Lung (tissue), 12 donors: Measurements from ENCODE around the gene HECTD4. TPM values are rescaled to one million over a fixed set of nuclear protein-coding genes. Genes with fewer than 3 reads are reported as not detected.

Experiments used
- ATAC-seq: fragments of 200-7000 bp; cut with Tn5 transposase; one replicate; pipeline ENCODE4 v1.9.1; 2020; ENCODE audit warnings: moderate number of reproducible peaks; ENCODE audit not compliant: insufficient read depth, low FRiP score
- DNase-seq, 3 donors: peaks; one replicate each; pipeline ENCODE4 v3.0.0-alpha.2; 2013 to 2017
- H3K27ac ChIP-seq, 2 donors: one replicate each; pipeline ENCODE4 v1.5.1; 2013; ENCODE audit warnings: mild to moderate bottlenecking in 2 of 2, moderate library complexity in 2 of 2, control low read depth in 1 of 2, inconsistent platforms in 1 of 2, low read depth in 1 of 2, low read length in 1 of 2
- H3K27me3 ChIP-seq, 3 donors: one replicate each; pipeline ENCODE4 v1.5.1; 2013; ENCODE audit warnings: low read length in 2 of 3; ENCODE audit not compliant: control insufficient read depth in 3 of 3, insufficient read depth in 3 of 3
- H3K36me3 ChIP-seq, 4 donors: one replicate each; pipeline ENCODE4 v1.5.1; 2013; ENCODE audit warnings: low read length in 4 of 4, mild to moderate bottlenecking in 1 of 4, moderate library complexity in 1 of 4; ENCODE audit not compliant: control insufficient read depth in 4 of 4, insufficient read depth in 4 of 4
- H3K4me1 ChIP-seq, 5 donors: one replicate each; pipeline ENCODE4 v1.5.1; 2013; ENCODE audit warnings: low read length in 5 of 5, mild to moderate bottlenecking in 2 of 5, moderate library complexity in 1 of 5; ENCODE audit not compliant: control insufficient read depth in 5 of 5, insufficient read depth in 5 of 5
- H3K4me3 ChIP-seq: one replicate; pipeline ENCODE4 v1.5.1; 2013; ENCODE audit warnings: mild to moderate bottlenecking, control low read depth, moderate library complexity
- H3K9ac ChIP-seq, 2 donors: one replicate each; pipeline ENCODE4 v1.5.1; 2013; ENCODE audit warnings: low read length in 2 of 2, control low read depth in 1 of 2; ENCODE audit not compliant: insufficient read depth in 1 of 2
- H3K9me3 ChIP-seq, 4 donors: one replicate each; pipeline ENCODE4 v1.5.1; 2013; ENCODE audit warnings: low read length in 3 of 4, mild to moderate bottlenecking in 1 of 4, moderate library complexity in 1 of 4; ENCODE audit not compliant: control insufficient read depth in 4 of 4, insufficient read depth in 3 of 4
- WGBS, 2 donors: extraction: QIAGEN DNeasy Blood & Tissue Kit; methylation state at CpG; one replicate each; pipeline ENCODE4 v1.1.7; 2013; 5-methylcytosine and 5-hydroxymethylcytosine counted together
- polyA plus RNA-seq, 2 donors: library from polyadenylated mRNA; stranded (reverse); fragments of 200-250 nt; gene quantifications; one replicate each; pipeline ENCODE4 v1.2.1, GENCODE V29; 2013
- total RNA-seq, 2 donors: library from RNA; depleted of rRNA in 1 of 2; stranded (reverse); fragments of >200 nt in 1 of 2; gene quantifications; one replicate each; pipeline ENCODE4 v1.2.1, GENCODE V29; 2014 to 2021
- TF ChIP-seq, protein P1 (sequence below): IDR thresholded peaks from 2 replicates; pipeline ENCODE4 v1.5.1; 2012; ENCODE audit warnings: mild to moderate bottlenecking; ENCODE audit errors: control extremely low read depth, extremely low read depth
- donor health status: control.
- donor health status: control.
- donor health status: Bipolar disorder and iron deficiency.
- donor health status: healthy.
- donor health status: DM: yes; HTN: yes; CAD: no.

Gene HECTD4
- total and polyA plus RNA-seq, 4 donors = 4.5 to 96.5 (median 35.7) TPM

DNA sequence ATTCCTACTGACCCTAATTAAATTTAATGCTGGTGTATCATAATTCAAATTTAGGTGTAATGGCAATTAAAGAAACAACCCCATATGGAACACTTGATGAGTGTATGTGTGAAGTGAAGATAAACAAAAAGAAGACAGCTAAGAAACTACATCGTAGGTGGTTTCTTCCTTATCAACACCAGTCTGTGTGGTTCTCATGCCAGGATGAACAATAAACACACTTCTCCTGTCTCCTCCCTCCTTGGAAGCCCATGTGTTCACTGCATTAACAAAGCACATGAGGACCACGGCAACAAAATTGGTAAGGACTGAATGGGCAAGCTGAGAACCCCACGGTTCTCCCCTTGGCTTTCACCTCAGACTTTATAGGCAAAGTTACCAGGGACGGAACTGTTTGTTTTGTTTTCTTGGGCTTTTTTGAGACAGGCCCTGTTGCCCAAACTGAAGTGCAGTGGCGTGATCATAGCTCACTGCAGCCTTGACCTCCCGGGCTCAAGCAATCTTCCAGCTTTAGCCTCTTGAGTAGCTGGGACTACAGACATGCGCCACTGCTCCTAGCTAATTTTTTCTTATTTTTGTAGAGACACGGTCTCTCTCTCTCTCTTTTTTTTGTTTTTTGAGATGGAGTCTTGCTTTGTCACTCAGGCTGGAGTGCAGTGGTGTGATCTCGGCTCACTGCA lies 185.9 kb downstream of the HECTD4 start:
- DNase-seq = no peak
- Histone ChIP-seq H3K4me3 (no peak overlapping the region), H3K27ac (no peak overlapping the region), H3K9ac (no peak overlapping the region), H3K4me1 (peaks cover 0 to 13% (median 0%) of the 10 kb centered on the region in 5 donors), H3K36me3 (peaks cover 0 to 46% (median 34%) of the 10 kb centered on the region in 4 donors), H3K9me3 (no peaks in the 10 kb centered on the region), H3K27me3 (no peaks in the 10 kb centered on the region)
- TF ChIP-seq, protein P1, sequence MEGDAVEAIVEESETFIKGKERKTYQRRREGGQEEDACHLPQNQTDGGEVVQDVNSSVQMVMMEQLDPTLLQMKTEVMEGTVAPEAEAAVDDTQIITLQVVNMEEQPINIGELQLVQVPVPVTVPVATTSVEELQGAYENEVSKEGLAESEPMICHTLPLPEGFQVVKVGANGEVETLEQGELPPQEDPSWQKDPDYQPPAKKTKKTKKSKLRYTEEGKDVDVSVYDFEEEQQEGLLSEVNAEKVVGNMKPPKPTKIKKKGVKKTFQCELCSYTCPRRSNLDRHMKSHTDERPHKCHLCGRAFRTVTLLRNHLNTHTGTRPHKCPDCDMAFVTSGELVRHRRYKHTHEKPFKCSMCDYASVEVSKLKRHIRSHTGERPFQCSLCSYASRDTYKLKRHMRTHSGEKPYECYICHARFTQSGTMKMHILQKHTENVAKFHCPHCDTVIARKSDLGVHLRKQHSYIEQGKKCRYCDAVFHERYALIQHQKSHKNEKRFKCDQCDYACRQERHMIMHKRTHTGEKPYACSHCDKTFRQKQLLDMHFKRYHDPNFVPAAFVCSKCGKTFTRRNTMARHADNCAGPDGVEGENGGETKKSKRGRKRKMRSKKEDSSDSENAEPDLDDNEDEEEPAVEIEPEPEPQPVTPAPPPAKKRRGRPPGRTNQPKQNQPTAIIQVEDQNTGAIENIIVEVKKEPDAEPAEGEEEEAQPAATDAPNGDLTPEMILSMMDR = no peak
- 90 to 92% methylated on average over 9 of the region's 9 CpGs for WGBS, 2 donors
- ATAC-seq = no peak

DNA sequence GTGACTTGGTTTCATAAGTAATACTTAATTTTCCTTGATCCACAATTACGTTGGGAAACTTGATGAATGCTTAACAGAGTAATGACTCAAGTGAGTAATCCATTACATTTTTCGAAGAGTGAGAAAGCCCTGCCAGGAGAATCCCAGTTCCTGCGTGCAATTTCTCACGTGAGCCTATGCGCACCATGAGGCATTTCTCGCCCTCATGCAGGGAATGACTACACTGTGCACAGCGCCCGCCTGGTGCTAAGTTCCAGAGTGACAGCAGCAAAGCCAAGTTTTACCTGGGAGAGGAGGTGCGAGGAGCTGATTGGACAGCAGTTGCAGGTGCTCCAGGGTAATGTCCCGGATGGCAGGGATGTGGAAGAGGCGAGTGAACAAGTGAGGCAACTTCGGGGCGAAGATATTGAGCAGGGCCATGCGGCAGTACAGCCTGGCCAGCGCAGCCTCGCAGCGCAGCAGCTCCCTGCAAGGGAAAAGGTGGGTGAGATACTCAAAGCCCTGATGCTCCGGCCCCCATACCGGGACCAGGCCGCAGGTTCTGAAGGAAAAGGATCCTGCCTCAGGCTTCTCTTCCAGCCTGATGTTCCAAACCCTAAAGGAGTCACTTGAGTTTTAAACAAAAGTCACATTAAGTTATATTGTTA lies 187.5 kb downstream of the HECTD4 start:
- 94 to 97% methylated on average over 20 of the region's 20 CpGs for WGBS, 2 donors
- Histone ChIP-seq H3K9ac (no peak overlapping the region), H3K9me3 (no peaks in the 10 kb centered on the region), H3K36me3 (peaks cover 0 to 39% (median 30%) of the 10 kb centered on the region in 4 donors), H3K27ac (no peak overlapping the region), H3K27me3 (no peaks in the 10 kb centered on the region), H3K4me1 (peaks cover 0 to 23% (median 2%) of the 10 kb centered on the region in 5 donors), H3K4me3 (no peak overlapping the region)
- ATAC-seq (no peak), DNase-seq (no peak)
- TF ChIP-seq, protein P1 = no peak

DNA sequence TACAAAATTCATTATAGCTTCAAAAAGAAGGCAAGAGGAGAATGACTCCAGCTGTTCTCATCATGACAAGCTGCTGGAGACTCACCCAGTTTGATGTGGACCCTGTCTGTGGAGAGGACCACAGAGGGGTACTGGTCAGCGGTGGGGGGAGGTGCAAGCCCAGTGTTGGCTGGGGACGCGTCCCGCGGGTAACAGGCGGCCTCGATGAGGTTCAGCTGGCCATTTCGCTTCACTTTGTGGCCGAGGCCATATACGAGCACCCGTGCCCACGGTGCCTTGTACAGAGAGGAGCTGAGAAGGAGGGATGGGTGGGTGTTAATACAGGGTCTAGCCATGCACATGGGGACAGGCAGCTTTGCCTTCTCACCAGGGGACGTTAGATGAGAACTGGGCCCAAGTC lies 189.8 kb downstream of the HECTD4 start:
- Histone ChIP-seq H3K4me1 (peaks cover 0 to 23% (median 2%) of the 10 kb centered on the region in 5 donors), H3K27ac (no peak overlapping the region), H3K36me3 (peaks cover 0 to 40% (median 31%) of the 10 kb centered on the region in 4 donors), H3K27me3 (no peaks in the 10 kb centered on the region), H3K9ac (no peak overlapping the region), H3K4me3 (no peak overlapping the region), H3K9me3 (no peaks in the 10 kb centered on the region)
- DNase-seq (peak in 1 of 3 donors; percentile 14), ATAC-seq (no peak)
- 93 to 94% methylated on average over 13 of the region's 13 CpGs for WGBS, 2 donors
- TF ChIP-seq, protein P1 = no peak
